HepG2 (cell line): ENCODE results near the gene CSNK1D. TPM values are rescaled to one million over a fixed set of nuclear protein-coding genes. Genes with fewer than 3 reads are reported as not detected.

Experiments used
- CCAR2 ChIP-seq: fragments of 200-400 bp; formaldehyde crosslinking; optimal IDR thresholded peaks from 2 replicates; pipeline ENCODE3; 2018; ENCODE audit warnings: low read depth, mild to moderate bottlenecking, low read length, moderate library complexity
- MED8 ChIP-seq: sonication (generic); formaldehyde crosslinking; IDR thresholded peaks from 2 replicates; pipeline ENCODE4 v1.8.1; 2023; ENCODE audit warnings: mild to moderate bottlenecking, missing genetic modification reagents; ENCODE audit not compliant: insufficient replicate concordance
- PAXIP1 ChIP-seq: sonication (generic); formaldehyde crosslinking; conservative IDR thresholded peaks from 2 replicates; pipeline ENCODE4 v1.4.0; 2020; ENCODE audit warnings: mild to moderate bottlenecking, missing genetic modification reagents, moderate library complexity
- PLSCR1 ChIP-seq: sonication (generic); formaldehyde crosslinking; IDR thresholded peaks from 2 replicates; pipeline ENCODE4 v1.5.0; 2020; ENCODE audit warnings: missing genetic modification reagents, mild to moderate bottlenecking, borderline replicate concordance
- RFX3 ChIP-seq: IDR thresholded peaks from 2 replicates; pipeline ENCODE4 v1.6.1; 2016; ENCODE audit warnings: missing biosample characterization, missing genetic modification reagents
- STAT6 ChIP-seq: sonication (generic); formaldehyde crosslinking; IDR thresholded peaks from 2 replicates; pipeline ENCODE4 v1.4.0; 2020; ENCODE audit warnings: missing genetic modification reagents, mild to moderate bottlenecking, borderline replicate concordance
- SUZ12 ChIP-seq: fragments of 150-350 bp; IDR thresholded peaks from 2 replicates; pipeline ENCODE4 v1.6.1; 2014; ENCODE audit warnings: low read depth, low read length
- ZBTB25 ChIP-seq: IDR thresholded peaks from 2 replicates; pipeline ENCODE4 v1.6.1; 2018; ENCODE audit warnings: missing genetic modification reagents
- ZBTB3 ChIP-seq: sonication (generic); formaldehyde crosslinking; IDR thresholded peaks from 2 replicates; pipeline ENCODE4 v1.4.0; 2020; ENCODE audit warnings: low read depth, mild to moderate bottlenecking, moderate library complexity, missing genetic modification reagents, borderline replicate concordance
- ZNF20 ChIP-seq: sonication (generic); formaldehyde crosslinking; IDR thresholded peaks from 2 replicates; pipeline ENCODE4 v1.4.0; 2020; ENCODE audit warnings: mild to moderate bottlenecking, moderate library complexity, missing genetic modification reagents
- polyA plus RNA-seq, 8 experiments: library from polyadenylated mRNA; depleted of rRNA in 3 of 8; stranded (reverse) in 7 of 8; unstranded in 1 of 8; fragments of >200 nt; fragmentation: Illumina TruSeq in 4 of 8; extraction: Trizol in 4 of 8; gene quantifications; 2 replicates each; pipeline versions ENCODE4 v1.2.1 to v1.2.3, GENCODE V29; 2011 to 2016; ENCODE audit warnings: low read depth in 4 of 8, missing spikeins in 1 of 8, mixed read lengths in 1 of 8; ENCODE audit not compliant: insufficient read depth in 1 of 8
- total RNA-seq, 5 experiments: library from RNA; depleted of rRNA; stranded (reverse); fragments of >200 nt; fragmentation: Illumina TruSeq; extraction: Trizol; gene quantifications; 2 replicates each; pipeline ENCODE4 v1.2.3, GENCODE V29; 2016; ENCODE audit warnings: low read depth in 1 of 5
- TF ChIP-seq, protein P1 (sequence below): sonication (generic); formaldehyde crosslinking; IDR thresholded peaks from 2 replicates; pipeline ENCODE4 v1.4.0; 2020; ENCODE audit warnings: mild to moderate bottlenecking, missing genetic modification reagents
- TF ChIP-seq, protein P2 (sequence below): sonication (generic); formaldehyde crosslinking; IDR thresholded peaks from 2 replicates; pipeline ENCODE4 v1.5.0; 2020; ENCODE audit warnings: mild to moderate bottlenecking, low read depth, missing genetic modification reagents, borderline replicate concordance

CSNK1D gene
- total and polyA plus RNA-seq, 2 of the 13 experiments (the other 11 are each of a cell fraction or from before 2014, with no cell fraction given): 31.5 to 128 TPM

GRCh38 chr17:82239926-82240505, 33.5 kb downstream of the CSNK1D start (continued):
- TF ChIP-seq PAXIP1 (CRISPR knock-in tag) (peak; percentile 84), RFX3 (CRISPR knock-in tag) (no peak), SUZ12 (no peak), ZBTB3 (CRISPR knock-in tag) (no peak), ZNF20 (CRISPR knock-in tag) (no peak), PLSCR1 (CRISPR knock-in tag) (no peak; the same call in 1 of the 2 replicates), CCAR2 (no peak), MED8 (no peak), STAT6 (CRISPR knock-in tag) (no peak; the same call in 1 of the 2 replicates), ZBTB25 (CRISPR knock-in tag) (no peak)
- TF ChIP-seq, protein P1, sequence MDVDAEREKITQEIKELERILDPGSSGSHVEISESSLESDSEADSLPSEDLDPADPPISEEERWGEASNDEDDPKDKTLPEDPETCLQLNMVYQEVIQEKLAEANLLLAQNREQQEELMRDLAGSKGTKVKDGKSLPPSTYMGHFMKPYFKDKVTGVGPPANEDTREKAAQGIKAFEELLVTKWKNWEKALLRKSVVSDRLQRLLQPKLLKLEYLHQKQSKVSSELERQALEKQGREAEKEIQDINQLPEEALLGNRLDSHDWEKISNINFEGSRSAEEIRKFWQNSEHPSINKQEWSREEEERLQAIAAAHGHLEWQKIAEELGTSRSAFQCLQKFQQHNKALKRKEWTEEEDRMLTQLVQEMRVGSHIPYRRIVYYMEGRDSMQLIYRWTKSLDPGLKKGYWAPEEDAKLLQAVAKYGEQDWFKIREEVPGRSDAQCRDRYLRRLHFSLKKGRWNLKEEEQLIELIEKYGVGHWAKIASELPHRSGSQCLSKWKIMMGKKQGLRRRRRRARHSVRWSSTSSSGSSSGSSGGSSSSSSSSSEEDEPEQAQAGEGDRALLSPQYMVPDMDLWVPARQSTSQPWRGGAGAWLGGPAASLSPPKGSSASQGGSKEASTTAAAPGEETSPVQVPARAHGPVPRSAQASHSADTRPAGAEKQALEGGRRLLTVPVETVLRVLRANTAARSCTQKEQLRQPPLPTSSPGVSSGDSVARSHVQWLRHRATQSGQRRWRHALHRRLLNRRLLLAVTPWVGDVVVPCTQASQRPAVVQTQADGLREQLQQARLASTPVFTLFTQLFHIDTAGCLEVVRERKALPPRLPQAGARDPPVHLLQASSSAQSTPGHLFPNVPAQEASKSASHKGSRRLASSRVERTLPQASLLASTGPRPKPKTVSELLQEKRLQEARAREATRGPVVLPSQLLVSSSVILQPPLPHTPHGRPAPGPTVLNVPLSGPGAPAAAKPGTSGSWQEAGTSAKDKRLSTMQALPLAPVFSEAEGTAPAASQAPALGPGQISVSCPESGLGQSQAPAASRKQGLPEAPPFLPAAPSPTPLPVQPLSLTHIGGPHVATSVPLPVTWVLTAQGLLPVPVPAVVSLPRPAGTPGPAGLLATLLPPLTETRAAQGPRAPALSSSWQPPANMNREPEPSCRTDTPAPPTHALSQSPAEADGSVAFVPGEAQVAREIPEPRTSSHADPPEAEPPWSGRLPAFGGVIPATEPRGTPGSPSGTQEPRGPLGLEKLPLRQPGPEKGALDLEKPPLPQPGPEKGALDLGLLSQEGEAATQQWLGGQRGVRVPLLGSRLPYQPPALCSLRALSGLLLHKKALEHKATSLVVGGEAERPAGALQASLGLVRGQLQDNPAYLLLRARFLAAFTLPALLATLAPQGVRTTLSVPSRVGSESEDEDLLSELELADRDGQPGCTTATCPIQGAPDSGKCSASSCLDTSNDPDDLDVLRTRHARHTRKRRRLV (CRISPR knock-in tag): no peak
- TF ChIP-seq, protein P2, sequence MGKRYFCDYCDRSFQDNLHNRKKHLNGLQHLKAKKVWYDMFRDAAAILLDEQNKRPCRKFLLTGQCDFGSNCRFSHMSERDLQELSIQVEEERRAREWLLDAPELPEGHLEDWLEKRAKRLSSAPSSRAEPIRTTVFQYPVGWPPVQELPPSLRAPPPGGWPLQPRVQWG: no peak
